ENCODE measurements around the gene TEAD3.
A peak's percentile ranks its signal among the peaks of the same experiment; 100 is the strongest.

Gene TEAD3

GRCh38 chr6:35512740-35513139 is 15.9 kb upstream of the TEAD3 start, which contains the start of gene TULP1:
Gene TULP1 (minus strand): TSS chr6:35512896. CDS start chr6:35512858, 38 bp downstream.
- DNase-seq (ENCODE audit: low read depth in 2 of 2), result no peak

GRCh38 chr6:35512006-35512405 is 15.1 kb upstream of the TEAD3 start:
- DNase-seq (ENCODE audit: low read depth in 2 of 2), result no peak

- no peak for DNase-seq (ENCODE audit: low read depth in 2 of 2)
These were observed 14.7 kb upstream of the TEAD3 start for GRCh38 chr6:35511562-35511941.

- no peak for DNase-seq (ENCODE audit: low read depth in 2 of 2)
These were observed 14.2 kb upstream of the TEAD3 start for GRCh38 chr6:35510916-35511561.

GRCh38 chr6:35508542-35508941 is 11.7 kb upstream of the TEAD3 start:
- DNase-seq (ENCODE audit: low read depth in 2 of 2), result no peak

- DNase-seq (ENCODE audit: low read depth in 2 of 2), result no peak
These were observed 11.1 kb upstream of the TEAD3 start for GRCh38 chr6:35508027-35508426.

- DNase-seq (ENCODE audit: low read depth in 2 of 2), result no peak
These were observed 10.3 kb upstream of the TEAD3 start for GRCh38 chr6:35507221-35507620.

- no peak for DNase-seq (ENCODE audit: low read depth in 2 of 2)
These were observed 9.7 kb upstream of the TEAD3 start for GRCh38 chr6:35506536-35506935.

GRCh38 chr6:35505999-35506412 is 9.1 kb upstream of the TEAD3 start:
- no peak for DNase-seq (ENCODE audit: low read depth in 2 of 2)

- DNase-seq (ENCODE audit: low read depth in 2 of 2), result no peak
These were observed 6.7 kb upstream of the TEAD3 start for GRCh38 chr6:35503534-35503933.

- DNase-seq (ENCODE audit: low read depth in 2 of 2), result no peak
These were observed 4.9 kb upstream of the TEAD3 start for GRCh38 chr6:35501784-35502183.

GRCh38 chr6:35500782-35501181 is 3.9 kb upstream of the TEAD3 start:
- no peak for DNase-seq (ENCODE audit: low read depth in 2 of 2)

GRCh38 chr6:35499372-35499771 is 2.5 kb upstream of the TEAD3 start:
- DNase-seq (ENCODE audit: low read depth in 2 of 2), result no peak

GRCh38 chr6:35498422-35499067 is 1.7 kb upstream of the TEAD3 start:
- DNase-seq (ENCODE audit: low read depth in 2 of 2), result no peak

- DNase-seq (ENCODE audit: low read depth in 2 of 2), result peak in 1 of 2 donors; percentile 47
These were observed 917 bp upstream of the TEAD3 start for GRCh38 chr6:35497571-35498421.

- no peak for DNase-seq (ENCODE audit: low read depth in 2 of 2)
These were observed 641 bp downstream of the TEAD3 start for GRCh38 chr6:35496036-35496840.

- no peak for DNase-seq (ENCODE audit: low read depth in 2 of 2)
These were observed 1.4 kb downstream of the TEAD3 start for GRCh38 chr6:35495258-35496035.

- DNase-seq (ENCODE audit: low read depth in 2 of 2), result no peak
These were observed 2.7 kb downstream of the TEAD3 start for GRCh38 chr6:35494161-35494563.

GRCh38 chr6:35493307-35493983 is 3.4 kb downstream of the TEAD3 start:
- DNase-seq (ENCODE audit: low read depth in 2 of 2), result no peak

GRCh38 chr6:35492974-35493284 is 4.0 kb downstream of the TEAD3 start:
- DNase-seq (ENCODE audit: low read depth in 2 of 2), result no peak

Data from stimulated activated CD4-positive, alpha-beta T cell treated with anti-CD3 and anti-CD28 coated beads, Interleukin-1b, Interleukin-23, amount 100 ng/mL, for 4 hours (primary cell).